ENCODE results near the gene FRG2B. TPM values are rescaled to one million over a fixed set of nuclear protein-coding genes. Genes with fewer than 3 reads are reported as not detected.
"Not testable (repeated sequence)": the region's sequence is repeated elsewhere in the genome, so short reads cannot be mapped to it uniquely, and the experiment has no call there.

FRG2B gene
- total RNA-seq, 2 donors from 2014 or later: 0.24 TPM; not detected in 1

DNA sequence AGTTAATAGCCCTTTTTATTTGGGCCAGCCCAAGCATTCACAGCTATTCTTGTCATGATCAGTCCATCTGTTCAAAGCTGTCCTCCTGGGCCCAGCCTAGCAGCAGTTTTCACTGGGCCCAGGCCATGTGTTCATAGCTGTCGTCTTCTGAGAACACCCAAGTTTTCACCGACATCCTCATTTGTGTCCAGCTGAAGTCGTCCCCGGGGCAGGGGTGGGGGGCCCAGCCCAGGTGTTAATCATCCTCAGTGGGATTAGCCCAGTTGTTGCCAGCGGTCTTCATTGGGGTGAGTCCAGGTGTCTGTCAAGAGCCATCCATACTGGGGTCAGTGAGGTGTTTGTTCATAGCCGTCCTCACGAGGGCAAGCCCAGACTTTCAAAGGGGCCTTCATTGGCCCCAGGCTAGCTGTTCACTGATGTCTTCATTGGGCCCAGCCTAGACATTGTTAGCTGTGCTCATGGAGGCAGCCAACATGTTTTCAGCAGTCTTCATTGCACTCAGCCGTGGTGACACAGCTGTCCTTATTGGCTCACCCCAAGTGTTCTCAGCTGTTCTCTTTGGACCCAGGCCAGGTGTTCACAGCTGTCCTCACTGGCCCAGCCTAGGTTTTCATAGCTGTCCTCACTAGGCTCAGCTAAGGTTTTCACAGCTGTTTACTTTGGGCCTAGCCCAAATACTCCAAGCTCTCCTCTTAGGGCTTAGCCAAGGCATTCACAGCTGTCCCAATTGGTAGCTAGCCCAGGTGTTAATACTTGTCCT is 10.0 kb downstream of the FRG2B start:
- Mint-ChIP-seq H3K4me3 (no peak overlapping the region), H3K27me3 (peaks cover 14% of the 10 kb centered on the region), H3K36me3 (ENCODE audit: low read depth) (no peaks in the 10 kb centered on the region), H3K9me3 (peaks cover 5% of the 10 kb centered on the region), H3K27ac (no peak overlapping the region), H3K4me1 (no peaks in the 10 kb centered on the region)
- ATAC-seq (replicated peaks): no peak

DNA sequence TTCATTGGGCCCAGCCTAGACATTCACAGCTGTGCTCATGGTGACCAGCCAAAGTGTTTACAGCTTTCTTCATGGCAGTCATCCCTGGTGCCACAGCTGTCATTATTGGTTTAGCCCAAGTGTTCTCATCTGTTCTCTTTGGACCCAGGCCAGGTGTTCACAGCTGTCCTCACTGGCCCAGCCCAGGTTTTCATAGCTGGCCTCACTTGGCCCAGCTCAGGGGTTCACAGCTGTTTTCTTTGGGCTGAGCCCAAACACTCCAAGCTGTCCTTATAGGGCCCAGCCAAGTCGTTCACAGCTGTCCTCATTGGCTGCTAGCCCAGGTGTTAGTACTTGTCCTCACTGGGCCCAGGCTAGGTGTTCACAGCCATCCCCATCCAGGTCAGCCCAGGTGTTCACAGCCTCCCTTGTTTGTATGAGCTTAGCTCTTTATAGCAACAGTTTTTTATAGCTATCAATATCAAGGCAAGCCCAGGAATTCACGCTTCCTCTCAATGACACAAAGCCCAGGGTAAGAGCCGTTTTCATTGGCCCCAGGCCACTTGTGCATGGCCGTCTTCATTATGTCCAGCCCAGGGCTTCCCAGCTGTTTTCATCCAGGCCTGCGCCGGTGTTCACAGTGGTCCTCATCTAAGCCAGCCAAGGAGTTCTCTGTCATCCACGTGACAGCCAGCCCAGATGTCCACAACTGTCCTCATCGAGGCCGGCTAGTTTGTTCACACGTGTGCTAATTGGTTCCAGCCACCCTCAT is 11.6 kb downstream of the FRG2B start:
- H3K9me3 Mint-ChIP-seq: peaks cover 8% of the 10 kb centered on the region
- no peaks in the 10 kb centered on the region for H3K36me3 Mint-ChIP-seq (ENCODE audit: low read depth)
- H3K4me1 Mint-ChIP-seq: no peaks in the 10 kb centered on the region
- H3K27ac Mint-ChIP-seq: no peak overlapping the region
- no peak for ATAC-seq (replicated peaks)
- H3K27me3 Mint-ChIP-seq: peaks cover 14% of the 10 kb centered on the region
- no peak overlapping the region for H3K4me3 Mint-ChIP-seq

DNA sequence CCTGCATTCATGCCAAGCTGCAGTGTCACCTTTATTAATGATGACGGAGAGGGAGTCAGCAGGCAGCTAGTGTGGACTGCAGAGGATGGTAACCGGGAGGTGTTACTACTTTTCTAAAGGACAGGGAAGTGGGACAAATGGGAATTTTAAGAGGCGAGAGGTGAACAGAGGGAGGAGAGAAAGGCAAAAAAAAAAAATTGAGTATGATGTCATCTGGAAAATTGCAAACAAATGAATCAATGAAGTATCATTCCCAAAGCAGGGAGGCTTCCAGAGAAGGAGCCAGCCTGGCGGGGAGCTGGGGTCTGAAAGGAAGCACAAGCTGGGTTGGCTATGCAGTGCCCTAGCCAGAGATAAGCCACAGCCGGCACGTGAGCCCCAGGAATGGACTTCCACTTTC is 12.9 kb downstream of the FRG2B start:
- peaks cover 9% of the 10 kb centered on the region for H3K9me3 Mint-ChIP-seq
- no peaks in the 10 kb centered on the region for H3K36me3 Mint-ChIP-seq (ENCODE audit: low read depth)
- H3K4me3 Mint-ChIP-seq: no peak overlapping the region
- no peak for ATAC-seq (replicated peaks)
- H3K4me1 Mint-ChIP-seq: no peaks in the 10 kb centered on the region
- H3K27me3 Mint-ChIP-seq: peaks cover 19% of the 10 kb centered on the region
- H3K27ac Mint-ChIP-seq: peak overlapping the region; percentile 66

DNA sequence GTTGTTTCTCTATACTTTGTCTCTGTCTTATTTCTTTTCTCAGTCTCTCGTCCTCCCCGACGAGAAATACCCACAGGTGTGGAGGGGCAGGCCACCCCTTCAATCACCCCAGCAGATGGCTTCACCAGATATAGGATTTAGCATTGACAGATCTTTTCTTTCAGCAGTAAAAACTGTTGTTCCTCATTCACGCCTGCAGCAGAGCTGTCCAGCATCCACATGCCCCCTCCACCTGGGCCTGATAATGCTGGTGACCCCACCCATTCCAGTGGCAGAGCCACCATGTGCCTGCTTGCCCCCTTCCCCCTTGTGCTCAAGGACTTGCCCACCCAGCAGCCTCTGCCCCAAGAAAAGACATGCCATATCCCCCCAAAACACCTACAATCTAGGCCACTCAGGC is 15.5 kb downstream of the FRG2B start:
- peaks cover 36% of the 10 kb centered on the region for H3K27me3 Mint-ChIP-seq
- no peak overlapping the region for H3K4me3 Mint-ChIP-seq
- ATAC-seq (replicated peaks): no peak
- H3K9me3 Mint-ChIP-seq: peaks cover 22% of the 10 kb centered on the region
- H3K36me3 Mint-ChIP-seq (ENCODE audit: low read depth): no peaks in the 10 kb centered on the region
- H3K27ac Mint-ChIP-seq: no peak overlapping the region
- no peaks in the 10 kb centered on the region for H3K4me1 Mint-ChIP-seq

- Mint-ChIP-seq H3K36me3 (ENCODE audit: low read depth) (no peaks in the 10 kb centered on the region), H3K4me3 (no peak overlapping the region), H3K27ac (no peak overlapping the region), H3K27me3 (peaks cover 51% of the 10 kb centered on the region), H3K9me3 (peaks cover 22% of the 10 kb centered on the region), H3K4me1 (no peaks in the 10 kb centered on the region)
- ATAC-seq (replicated peaks): no peak
These were observed 17.7 kb downstream of the FRG2B start for GRCh38 chr10:133608855-133609254.

DNA sequence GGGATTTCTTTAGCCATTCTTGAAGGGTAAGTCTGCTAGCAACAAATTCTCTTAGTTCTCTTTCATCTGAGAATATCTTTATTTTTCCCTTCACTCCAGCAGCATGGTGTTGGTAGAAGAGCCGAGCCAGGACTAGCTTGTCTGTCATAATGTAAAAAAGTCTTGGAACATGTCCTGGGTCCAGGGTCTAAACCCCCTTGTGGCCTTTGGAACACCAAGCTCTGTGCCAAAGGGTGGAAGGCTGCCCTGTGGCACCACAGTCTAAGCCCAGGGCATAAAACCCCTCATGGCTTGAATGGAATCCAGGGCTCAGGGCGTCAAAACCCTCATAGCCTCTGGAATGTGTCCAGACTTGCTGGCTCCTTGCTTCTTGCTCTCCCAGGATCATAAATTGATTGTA is 23.2 kb downstream of the FRG2B start:
- not testable (repeated sequence) for H3K4me1 Mint-ChIP-seq; ATAC-seq (replicated peaks); H3K4me3 Mint-ChIP-seq; H3K27ac Mint-ChIP-seq; H3K36me3 Mint-ChIP-seq (ENCODE audit: low read depth)
- peaks cover 10% of the 10 kb centered on the region for H3K9me3 Mint-ChIP-seq
- H3K27me3 Mint-ChIP-seq: peaks cover 65% of the 10 kb centered on the region

DNA sequence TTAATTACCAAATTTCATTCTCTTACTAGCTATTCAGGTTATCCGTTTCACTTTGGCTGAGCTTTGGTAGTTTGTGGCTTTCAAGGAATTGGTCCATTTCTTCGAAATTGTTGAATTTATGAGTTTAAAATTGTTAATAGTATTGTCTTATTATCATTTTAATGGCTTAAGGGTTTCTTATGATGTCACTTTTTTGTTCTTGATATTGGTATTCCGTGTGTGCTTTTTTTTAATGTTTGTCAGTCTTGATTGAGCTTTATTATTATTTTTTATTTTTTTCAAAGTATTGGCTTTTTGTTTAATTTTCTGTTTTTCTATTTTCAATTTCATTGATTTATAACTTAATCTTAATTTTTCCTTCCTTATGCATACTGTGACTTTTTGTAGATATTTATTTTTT is 25.9 kb downstream of the FRG2B start:
- Mint-ChIP-seq H3K27ac (no peak overlapping the region), H3K4me1 (no peaks in the 10 kb centered on the region), H3K4me3 (no peak overlapping the region), H3K9me3 (no peaks in the 10 kb centered on the region), H3K27me3 (peaks cover 67% of the 10 kb centered on the region), H3K36me3 (ENCODE audit: low read depth) (no peaks in the 10 kb centered on the region)
- no peak for ATAC-seq (replicated peaks)

GRCh38 chr10:133599869-133600268 is 26.7 kb downstream of the FRG2B start:
- H3K27me3 Mint-ChIP-seq: peaks cover 62% of the 10 kb centered on the region
- H3K36me3 Mint-ChIP-seq (ENCODE audit: low read depth); H3K27ac Mint-ChIP-seq; H3K4me1 Mint-ChIP-seq; H3K4me3 Mint-ChIP-seq; ATAC-seq (replicated peaks); H3K9me3 Mint-ChIP-seq: not testable (repeated sequence)

DNA sequence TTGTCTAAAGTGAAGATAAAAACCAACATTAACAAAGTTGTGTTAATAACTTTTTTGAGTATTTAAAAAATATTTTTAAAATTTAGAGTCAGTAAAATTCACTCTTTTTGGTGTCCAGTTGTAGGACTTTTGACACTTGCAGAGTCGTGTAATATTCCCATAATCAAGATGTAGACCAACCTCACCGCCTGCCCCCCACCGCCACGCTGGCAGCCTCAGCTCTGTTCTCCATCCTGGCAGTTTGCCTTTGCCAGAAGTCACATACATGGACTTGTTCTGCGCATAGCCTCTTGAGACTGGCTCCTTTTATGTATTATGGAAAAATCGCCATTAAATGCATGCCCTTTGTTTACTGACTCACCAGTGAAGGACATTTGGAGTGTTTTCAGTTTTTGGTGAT is 33.9 kb downstream of the FRG2B start:
- H3K36me3 Mint-ChIP-seq (ENCODE audit: low read depth): no peaks in the 10 kb centered on the region
- no peak overlapping the region for H3K27ac Mint-ChIP-seq
- H3K4me1 Mint-ChIP-seq: no peaks in the 10 kb centered on the region
- peaks cover 27% of the 10 kb centered on the region for H3K27me3 Mint-ChIP-seq
- no peak for ATAC-seq (replicated peaks)
- H3K9me3 Mint-ChIP-seq: no peaks in the 10 kb centered on the region
- H3K4me3 Mint-ChIP-seq: no peak overlapping the region

GRCh38 chr10:133590970-133591359 is 35.6 kb downstream of the FRG2B start:
- ATAC-seq (replicated peaks): no peak
- H3K4me1 Mint-ChIP-seq: no peaks in the 10 kb centered on the region
- peaks cover 3% of the 10 kb centered on the region for H3K9me3 Mint-ChIP-seq
- H3K4me3 Mint-ChIP-seq: no peak overlapping the region
- no peak overlapping the region for H3K27ac Mint-ChIP-seq
- no peaks in the 10 kb centered on the region for H3K36me3 Mint-ChIP-seq (ENCODE audit: low read depth)
- peaks cover 15% of the 10 kb centered on the region for H3K27me3 Mint-ChIP-seq

GRCh38 chr10:133590226-133590969 is 36.2 kb downstream of the FRG2B start:
- H3K4me1 Mint-ChIP-seq: no peaks in the 10 kb centered on the region
- no peak overlapping the region for H3K4me3 Mint-ChIP-seq
- no peak overlapping the region for H3K27ac Mint-ChIP-seq
- no peaks in the 10 kb centered on the region for H3K36me3 Mint-ChIP-seq (ENCODE audit: low read depth)
- H3K27me3 Mint-ChIP-seq: peaks cover 14% of the 10 kb centered on the region
- peaks cover 3% of the 10 kb centered on the region for H3K9me3 Mint-ChIP-seq
- no peak for ATAC-seq (replicated peaks)

- not testable (repeated sequence) for H3K4me1 Mint-ChIP-seq; H3K27ac Mint-ChIP-seq; H3K36me3 Mint-ChIP-seq (ENCODE audit: low read depth); ATAC-seq (replicated peaks); H3K4me3 Mint-ChIP-seq; H3K27me3 Mint-ChIP-seq
- peaks cover 11% of the 10 kb centered on the region for H3K9me3 Mint-ChIP-seq
These were observed 49.6 kb downstream of the FRG2B start for GRCh38 chr10:133577037-133577436.

All from activated T-helper 17 cell treated with anti-CD3 and anti-CD28 coated beads, Interleukin-2, amount 50 U/mL, for 72 hours (primary cell).